Rectal smooth muscle tissue (tissue), 1 donor: ENCODE measurements around the gene VTN.

Experiments used
- H3K27ac ChIP-seq: one replicate; pipeline ENCODE4 v1.7.0; 2013; ENCODE audit warnings: low read depth, low read length, inconsistent platforms
- H3K27me3 ChIP-seq: one replicate; pipeline ENCODE4 v1.7.0; 2013; ENCODE audit warnings: low read length; ENCODE audit not compliant: control insufficient read depth, insufficient read depth
- H3K36me3 ChIP-seq: one replicate; pipeline ENCODE4 v1.7.0; 2013; ENCODE audit warnings: low read length; ENCODE audit not compliant: control insufficient read depth, insufficient read depth
- H3K4me1 ChIP-seq: one replicate; pipeline ENCODE4 v1.7.0; 2013; ENCODE audit warnings: low read length; ENCODE audit not compliant: control insufficient read depth, insufficient read depth
- H3K4me3 ChIP-seq: one replicate; pipeline ENCODE4 v1.7.0; 2013; ENCODE audit warnings: low read length
- H3K9ac ChIP-seq: one replicate; pipeline ENCODE4 v1.7.0; 2013; ENCODE audit warnings: low read length

VTN gene

DNA sequence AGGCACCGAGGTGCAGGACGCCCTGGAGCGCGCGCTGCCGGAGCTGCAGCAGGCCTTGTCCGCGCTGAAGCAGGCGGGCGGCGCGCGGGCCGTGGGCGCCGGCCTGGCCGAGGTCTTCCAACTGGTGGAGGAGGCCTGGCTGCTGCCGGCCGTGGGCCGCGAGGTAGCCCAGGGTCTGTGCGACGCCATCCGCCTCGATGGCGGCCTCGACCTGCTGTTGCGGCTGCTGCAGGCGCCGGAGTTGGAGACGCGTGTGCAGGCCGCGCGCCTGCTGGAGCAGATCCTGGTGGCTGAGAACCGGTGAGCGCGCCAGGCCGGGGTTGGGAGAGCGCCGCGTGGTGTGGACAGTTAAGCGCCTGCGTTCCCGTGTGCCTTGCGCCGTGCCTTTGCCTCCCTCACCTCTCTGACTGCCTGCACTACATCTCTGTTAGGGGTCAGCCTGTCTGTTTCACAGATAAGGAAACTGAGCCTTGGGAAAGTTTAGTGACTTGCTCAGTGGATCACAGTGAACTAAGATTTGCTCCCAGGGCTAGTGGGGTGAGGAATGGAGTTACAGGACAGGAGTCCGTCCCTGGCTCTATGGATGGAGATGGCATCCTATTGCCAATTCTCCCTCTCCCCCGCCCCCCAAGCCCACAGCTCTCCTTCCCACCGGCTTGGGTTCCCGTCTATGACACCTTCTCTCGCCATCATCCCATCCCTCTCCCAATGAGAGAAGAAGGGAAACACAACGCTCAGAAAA, 2.3 kb upstream of the VTN start:
- Histone ChIP-seq H3K4me1 (peaks cover 6% of the 10 kb centered on the region), H3K36me3 (no peaks in the 10 kb centered on the region), H3K27me3 (no peaks in the 10 kb centered on the region), H3K4me3 (peak overlapping the region; percentile 81), H3K9ac (no peak overlapping the region), H3K27ac (peak overlapping the region; percentile 38)

DNA sequence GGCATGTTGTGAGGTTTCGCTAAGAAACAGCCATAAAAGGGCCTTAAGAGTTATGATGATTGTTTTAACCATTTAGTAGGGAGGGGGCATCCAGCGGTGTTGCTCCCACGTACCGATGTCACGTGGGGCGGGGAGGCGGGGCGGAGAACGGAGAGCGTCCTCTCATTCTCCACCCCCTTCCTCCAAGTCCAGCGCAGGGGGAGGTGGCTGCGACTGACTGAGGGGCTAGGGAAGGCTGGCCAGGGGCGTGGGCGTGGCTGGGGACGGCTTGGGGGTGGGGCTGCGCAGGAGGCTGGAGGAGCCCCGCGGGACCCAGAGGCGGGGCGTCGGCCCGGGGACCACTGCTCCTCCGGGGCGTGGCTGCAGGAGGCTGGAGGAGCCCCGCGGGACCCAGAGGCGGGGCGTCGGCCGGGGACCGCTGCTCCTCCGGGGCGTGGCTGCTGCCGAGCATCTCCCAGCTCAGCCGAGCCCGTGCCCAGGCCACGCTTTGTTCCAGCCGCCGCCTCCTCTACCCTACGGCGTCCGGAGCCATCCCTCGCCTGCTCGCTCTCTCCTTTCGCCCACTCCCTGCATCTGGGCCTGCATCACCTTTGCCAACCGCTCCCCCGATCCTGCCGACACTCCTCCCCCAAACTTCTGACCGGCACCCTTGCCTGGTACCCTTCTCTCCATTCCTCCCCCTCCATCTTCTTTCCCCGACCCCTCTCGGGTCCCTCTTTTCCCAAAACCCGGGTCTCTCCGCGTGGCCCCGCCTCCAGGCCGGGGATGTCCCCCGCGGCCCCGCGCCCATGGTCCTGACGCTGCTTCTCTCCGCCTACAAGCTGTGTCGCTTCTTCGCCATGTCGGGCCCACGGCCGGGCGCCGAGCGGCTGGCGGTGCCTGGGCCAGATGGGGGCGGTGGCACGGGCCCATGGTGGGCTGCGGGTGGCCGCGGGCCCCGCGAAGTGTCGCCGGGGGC, 1.4 kb upstream of the VTN start, which contains the start of gene SARM1:
TSS of gene SARM1 (plus strand) at position 450 of the 958 bp plus-strand sequence. CDS start at position 789, 339 bp downstream.
- no peak within 1 kb of the TSS for H3K9ac ChIP-seq
- H3K36me3 ChIP-seq: no peaks in the 10 kb centered on the region

DNA sequence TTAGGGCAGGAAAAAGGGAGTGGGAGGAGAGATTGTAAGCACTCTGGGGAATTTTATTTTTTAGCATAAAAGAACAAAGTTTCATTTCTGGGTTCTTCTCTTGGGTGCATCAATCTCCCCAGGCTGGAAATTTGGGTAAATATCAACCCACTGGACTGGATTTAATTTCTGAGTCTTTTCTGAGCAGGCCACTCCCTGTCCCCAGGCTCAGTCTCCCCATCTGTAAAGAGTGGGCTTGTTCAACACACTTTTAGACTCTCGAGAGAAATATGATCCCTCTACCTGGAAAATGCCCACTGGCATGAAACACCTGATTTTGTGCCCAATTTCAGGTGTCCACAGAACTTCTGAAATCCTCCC, 617 bp upstream of the VTN start:
- no peaks in the 10 kb centered on the region for H3K36me3 ChIP-seq
- H3K27ac ChIP-seq: peak overlapping the region; percentile 38
- peaks cover 6% of the 10 kb centered on the region for H3K4me1 ChIP-seq
- no peak overlapping the region for H3K4me3 ChIP-seq
- no peak overlapping the region for H3K9ac ChIP-seq
- no peaks in the 10 kb centered on the region for H3K27me3 ChIP-seq

More for the DNA sequence above, 1.4 kb upstream of the VTN start, which contains the start of gene SARM1:
- Histone ChIP-seq H3K4me3 (peak within 1 kb of the TSS; percentile 81), H3K4me1 (peaks cover 6% of the 10 kb centered on the region), H3K27ac (peak within 1 kb of the TSS; percentile 38), H3K27me3 (no peaks in the 10 kb centered on the region)

DNA sequence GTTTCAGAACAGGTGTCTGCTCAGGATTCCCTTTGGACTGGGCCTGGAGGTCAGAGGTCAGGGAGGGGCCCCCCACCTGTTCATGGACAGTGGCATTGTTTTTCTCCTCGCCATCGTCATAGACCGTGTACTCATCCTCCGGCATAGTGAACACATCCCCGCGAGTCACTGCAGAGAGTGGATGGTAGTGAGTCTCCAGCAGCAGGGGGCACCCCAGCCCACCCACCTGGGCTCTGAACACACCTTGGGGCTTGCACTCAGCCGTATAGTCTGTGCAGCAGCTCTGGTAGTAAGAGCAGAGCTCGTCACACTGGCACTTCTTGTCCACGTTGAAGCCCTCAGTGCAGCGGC, 448 bp downstream of the VTN start:
- H3K27me3 ChIP-seq: no peaks in the 10 kb centered on the region
- no peak overlapping the region for H3K27ac ChIP-seq
- peaks cover 6% of the 10 kb centered on the region for H3K4me1 ChIP-seq
- H3K4me3 ChIP-seq: no peak overlapping the region
- no peak overlapping the region for H3K9ac ChIP-seq
- H3K36me3 ChIP-seq: peaks cover 2% of the 10 kb centered on the region

DNA sequence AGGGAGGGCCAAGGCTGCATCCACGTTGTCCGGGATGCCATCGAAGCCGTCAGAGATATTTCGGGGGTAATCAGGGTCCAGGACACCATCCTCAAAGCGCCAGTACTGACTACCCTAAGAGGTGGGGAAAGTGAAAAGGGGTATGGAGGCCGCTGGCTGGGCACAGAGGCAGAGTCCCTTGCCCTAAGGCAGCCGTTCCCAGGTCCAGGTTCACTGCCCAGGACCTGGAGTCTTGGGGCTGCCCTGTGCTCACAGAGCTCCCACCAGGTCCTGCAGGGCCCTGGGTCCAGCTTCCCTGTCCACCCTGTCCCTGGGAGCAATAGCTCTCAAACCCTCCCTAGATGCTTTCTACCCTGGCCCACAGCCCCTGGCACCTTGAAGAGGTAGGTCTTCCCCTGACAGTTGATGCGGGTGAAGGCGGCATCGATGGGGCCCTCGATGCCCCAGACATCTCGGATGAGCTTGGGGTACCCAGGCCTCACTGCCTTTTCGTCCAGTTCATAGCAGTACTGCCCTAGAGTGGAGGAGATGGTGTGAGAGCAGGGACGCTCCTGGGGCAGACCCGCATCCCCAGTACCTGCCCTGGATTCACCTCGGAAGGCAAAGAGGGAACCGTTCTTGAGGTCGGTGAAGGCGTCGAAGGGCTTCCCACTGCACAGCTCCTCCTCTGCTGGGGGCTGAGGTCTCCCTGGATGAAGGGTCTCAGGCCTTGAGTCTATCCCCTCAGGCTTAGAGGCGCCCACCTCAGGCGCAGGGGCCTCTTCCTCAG, 1.0 kb downstream of the VTN start:
- Histone ChIP-seq H3K27me3 (no peaks in the 10 kb centered on the region), H3K4me3 (no peak overlapping the region), H3K27ac (no peak overlapping the region), H3K9ac (no peak overlapping the region), H3K36me3 (peaks cover 3% of the 10 kb centered on the region), H3K4me1 (peaks cover 6% of the 10 kb centered on the region)

DNA sequence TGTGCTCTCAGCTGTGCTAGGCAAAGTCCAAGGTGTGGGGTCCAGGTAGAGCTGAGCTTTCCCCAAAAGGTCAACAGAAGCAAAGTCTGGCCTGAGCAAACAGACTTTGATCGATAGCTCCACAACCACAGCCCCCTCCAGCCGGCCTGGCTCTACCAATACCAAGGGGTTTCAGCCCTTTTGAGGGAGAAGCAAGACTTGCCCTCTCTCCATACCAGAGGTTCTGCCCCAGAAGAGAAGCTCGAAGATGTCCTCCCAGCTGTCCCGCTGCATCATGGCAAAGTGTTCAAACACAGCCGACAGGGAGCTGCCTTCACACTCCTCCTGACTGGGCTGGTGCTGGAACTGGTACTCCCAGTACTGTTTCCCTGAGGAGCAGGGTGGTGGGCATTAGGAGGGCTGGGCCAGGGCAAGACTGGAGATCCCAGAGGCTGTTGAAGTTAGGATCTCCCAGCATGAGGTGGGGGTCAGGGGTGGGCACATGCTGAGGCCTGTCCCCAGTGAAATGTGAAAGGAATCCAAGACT, 1.7 kb downstream of the VTN start:
- Histone ChIP-seq H3K27ac (no peak overlapping the region), H3K4me1 (peaks cover 6% of the 10 kb centered on the region), H3K27me3 (no peaks in the 10 kb centered on the region), H3K36me3 (peaks cover 7% of the 10 kb centered on the region), H3K4me3 (no peak overlapping the region), H3K9ac (no peak overlapping the region)

DNA sequence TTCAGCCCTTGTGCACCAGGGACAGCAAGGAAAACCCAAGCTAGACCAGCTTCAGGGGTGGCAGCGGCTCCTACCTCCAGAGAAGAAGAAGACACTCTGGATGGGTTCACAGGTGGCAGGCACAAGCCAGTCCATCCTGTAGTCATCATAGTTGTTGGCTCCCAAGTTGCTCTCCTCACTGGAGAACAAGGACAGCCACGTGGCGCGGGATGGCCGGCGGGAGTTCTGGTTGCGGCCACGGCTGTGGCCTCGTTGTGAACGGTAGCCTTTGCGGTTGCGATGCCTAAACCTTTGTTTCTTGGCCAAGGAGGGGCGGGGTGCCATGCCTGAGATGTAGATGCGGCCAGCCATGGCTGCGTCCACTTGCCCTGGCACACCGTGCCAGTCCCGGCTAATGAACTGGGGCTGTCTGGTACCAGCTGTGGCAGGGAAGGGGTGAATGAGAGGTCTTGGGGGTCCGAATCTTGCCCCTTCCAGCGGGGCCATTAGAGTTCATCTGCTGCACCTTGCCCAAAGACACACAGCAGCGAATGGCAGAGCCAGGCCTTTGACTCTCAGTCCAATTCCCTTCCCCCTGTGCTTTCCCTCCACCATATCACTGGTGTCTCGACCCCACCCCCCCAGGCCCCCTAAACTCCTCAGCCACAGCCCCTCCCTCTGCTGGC, 2.3 kb downstream of the VTN start:
- Histone ChIP-seq H3K36me3 (peaks cover 12% of the 10 kb centered on the region), H3K4me3 (no peak overlapping the region), H3K4me1 (peaks cover 2% of the 10 kb centered on the region), H3K27me3 (no peaks in the 10 kb centered on the region), H3K9ac (no peak overlapping the region), H3K27ac (no peak overlapping the region)

DNA sequence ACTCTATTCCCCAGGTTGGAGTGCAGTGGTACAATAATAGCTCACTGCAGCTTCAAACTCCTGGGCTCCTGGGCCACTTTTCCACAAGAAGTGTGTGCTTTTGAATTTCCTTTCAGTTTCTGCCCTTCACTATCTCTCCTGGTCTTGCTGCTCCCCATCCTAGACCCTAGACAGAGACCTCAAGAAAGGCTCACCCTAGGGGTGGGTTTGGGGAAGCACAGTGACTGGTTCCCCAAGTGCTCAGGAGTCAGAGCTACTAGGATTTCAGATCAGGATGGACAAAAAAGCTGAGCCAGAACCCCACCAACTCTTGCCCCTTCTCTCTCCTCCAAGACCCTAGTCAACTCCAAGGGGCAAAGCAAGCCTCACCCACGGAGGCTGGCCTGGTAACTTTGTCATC, 3.5 kb downstream of the VTN start:
- no peaks in the 10 kb centered on the region for H3K27me3 ChIP-seq
- no peaks in the 10 kb centered on the region for H3K4me1 ChIP-seq
- H3K36me3 ChIP-seq: peaks cover 23% of the 10 kb centered on the region
- H3K9ac ChIP-seq: no peak overlapping the region
- no peak overlapping the region for H3K27ac ChIP-seq
- no peak overlapping the region for H3K4me3 ChIP-seq

DNA sequence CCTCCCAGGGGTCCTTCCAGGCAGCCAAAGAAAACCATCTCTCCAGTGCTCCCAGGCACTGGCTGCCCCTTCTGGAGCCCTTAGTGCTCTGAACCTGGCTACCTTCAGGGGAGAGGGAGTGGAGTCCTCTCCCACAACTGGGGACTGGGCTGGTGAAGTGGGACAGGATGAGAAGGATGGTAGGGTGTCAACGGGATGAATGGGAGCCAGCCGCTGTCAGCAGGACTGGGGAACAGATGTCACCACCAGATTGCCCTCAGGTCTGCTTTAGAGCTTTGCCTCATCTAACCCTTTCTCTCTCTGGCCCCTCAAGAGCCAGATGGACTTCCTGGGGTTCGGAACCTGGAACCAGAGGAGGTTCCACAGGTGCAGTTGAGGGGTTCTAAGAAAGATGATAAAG, 4.6 kb downstream of the VTN start:
- no peak overlapping the region for H3K27ac ChIP-seq
- H3K27me3 ChIP-seq: no peaks in the 10 kb centered on the region
- H3K4me1 ChIP-seq: no peaks in the 10 kb centered on the region
- no peak overlapping the region for H3K4me3 ChIP-seq
- H3K36me3 ChIP-seq: peaks cover 34% of the 10 kb centered on the region
- H3K9ac ChIP-seq: no peak overlapping the region

DNA sequence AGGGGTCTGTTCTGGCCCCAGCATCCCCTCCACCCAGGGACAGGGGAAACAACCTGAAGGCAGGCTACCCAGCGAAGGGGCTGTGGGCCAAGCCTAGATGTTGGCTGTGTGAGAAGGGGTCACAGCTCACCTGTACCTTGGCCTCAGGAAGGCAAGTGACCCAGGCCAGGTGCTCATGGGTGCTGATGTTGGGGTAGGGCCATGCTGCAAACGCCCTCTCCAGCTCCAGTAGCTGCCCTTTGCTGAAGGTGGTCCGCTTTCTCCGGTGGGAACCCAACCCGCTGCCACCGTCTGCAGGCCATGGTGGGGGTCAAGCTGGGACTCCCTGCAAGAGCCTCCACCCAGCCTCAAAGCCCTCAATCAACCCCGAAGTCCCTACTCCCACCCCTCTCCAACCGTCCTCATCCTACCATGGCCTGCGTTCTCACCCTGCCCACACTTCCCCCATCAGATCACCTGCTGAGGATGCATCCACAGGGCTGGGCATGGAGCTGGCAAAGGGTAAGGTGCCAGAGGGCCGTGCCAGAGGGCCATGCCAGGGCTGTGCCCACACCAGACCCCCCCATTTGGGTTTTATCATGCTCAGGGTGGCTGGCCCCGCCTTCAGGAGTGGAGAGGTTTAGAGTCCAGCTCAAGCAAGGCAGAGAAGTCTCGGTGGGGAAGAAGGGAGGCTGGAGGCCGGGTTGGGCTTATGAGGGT, 5.3 kb downstream of the VTN start, which contains the start of gene SEBOX:
TSS of gene SEBOX (minus strand) at position 535 of the 699 bp plus-strand sequence. CDS start at position 487, 48 bp downstream.
- no peak within 1 kb of the TSS for H3K27ac ChIP-seq
- H3K9ac ChIP-seq: no peak within 1 kb of the TSS
- H3K36me3 ChIP-seq: peaks cover 36% of the 10 kb centered on the region
- no peak within 1 kb of the TSS for H3K4me3 ChIP-seq
- H3K27me3 ChIP-seq: no peaks in the 10 kb centered on the region
- no peaks in the 10 kb centered on the region for H3K4me1 ChIP-seq
